B cell (primary cell): Measurements from ENCODE around the gene CPNE4. TPM values are rescaled to one million over a fixed set of nuclear protein-coding genes. Genes with fewer than 3 reads are reported as not detected.
"Not testable (repeated sequence)": the region's sequence is repeated elsewhere in the genome, so short reads cannot be mapped to it uniquely, and the experiment has no call there.

Experiments
- ATAC-seq: fragments of 200-7000 bp; cut with Tn5 transposase; one replicate; pipeline ENCODE4 v1.10.0; 2021; ENCODE audit warnings: low read depth, mild to moderate bottlenecking, moderate number of reproducible peaks, moderate library complexity
- CTCF ChIA-PET: fragments of 350-600 bp; sonication (Branson Sonifier 250); formaldehyde crosslinking; loops from one replicate; lab custom pipeline; 2021; ENCODE audit warnings: antibody characterized with exemption, inconsistent platforms; lab: Charles Lee
- POLR2A ChIA-PET: fragments of 350-600 bp; sonication (Branson Sonifier 250); formaldehyde crosslinking; loops from one replicate; lab custom pipeline; 2021; ENCODE audit warnings: antibody characterized with exemption; lab: Charles Lee
- DNase-seq: peaks from one replicate; pipeline ENCODE4 v3.0.0; 2013
- H2AFZ ChIP-seq: 2 replicates; pipeline ENCODE4 v1.6.1; 2012; ENCODE audit warnings: mild to moderate bottlenecking, low read depth, low read length; ENCODE audit not compliant: insufficient read depth, poor library complexity, severe bottlenecking
- H3K27ac ChIP-seq, 2 donors: 1 replicate in 1 of 2; 2 replicates in 1 of 2; pipeline ENCODE4 v1.5.1; 2012 to 2013; ENCODE audit warnings: low read length in 2 of 2, mild to moderate bottlenecking in 2 of 2, moderate library complexity in 1 of 2
- H3K27me3 ChIP-seq, 4 experiments: fragments of 200-600 bp in 1 of 4; sonication (generic) in 1 of 4; replicated peaks in 1 of 4; 1 replicate in 2 of 4; 2 replicates in 2 of 4; pipeline versions ENCODE4 v1.6.1 to v1.7.0; 2013 to 2016; ENCODE audit warnings: low read length in 3 of 4, mild to moderate bottlenecking in 2 of 4, mixed read lengths in 1 of 4, moderate library complexity in 1 of 4; ENCODE audit not compliant: insufficient read depth in 4 of 4, control insufficient read depth in 3 of 4; ENCODE audit errors: control extremely low read depth in 1 of 4
- H3K36me3 ChIP-seq, 2 experiments: replicated peaks in 1 of 2; 1 replicate in 1 of 2; 2 replicates in 1 of 2; pipeline versions ENCODE4 v1.6.1 to v1.7.1; 2013; ENCODE audit warnings: low read length in 1 of 2; ENCODE audit not compliant: insufficient read depth in 2 of 2, control insufficient read depth in 1 of 2; ENCODE audit errors: control extremely low read depth in 1 of 2, extremely low read depth in 1 of 2
- H3K4me1 ChIP-seq, 2 donors: fragments of 200-600 bp in 1 of 2; sonication (generic) in 1 of 2; 1 replicate in 1 of 2; 2 replicates in 1 of 2; pipeline versions ENCODE4 v1.5.1 to v1.6.1; 2013 to 2017; ENCODE audit warnings: low read length in 2 of 2; ENCODE audit not compliant: control insufficient read depth in 2 of 2, insufficient read depth in 2 of 2
- H3K4me2 ChIP-seq: replicated peaks from 2 replicates; pipeline ENCODE3; 2012; ENCODE audit warnings: mild to moderate bottlenecking, low read depth, low read length; ENCODE audit not compliant: poor library complexity, severe bottlenecking
- H3K4me3 ChIP-seq, 5 experiments: fragments of 200-600 bp in 1 of 5; sonication (generic) in 1 of 5; 1 replicate in 3 of 5; 2 replicates in 2 of 5; pipeline versions ENCODE4 v1.5.1 to v1.7.0; 2011 to 2016; ENCODE audit warnings: low read length in 4 of 5, mild to moderate bottlenecking in 4 of 5, low read depth in 2 of 5, control low read depth in 1 of 5, moderate library complexity in 1 of 5; ENCODE audit not compliant: insufficient read depth in 1 of 5; ENCODE audit errors: control extremely low read depth in 1 of 5, extremely low read depth in 1 of 5
- H3K79me2 ChIP-seq: fragments of 200-600 bp; sonication (generic); one replicate; pipeline ENCODE4 v1.6.0; 2016; ENCODE audit warnings: low read length; ENCODE audit not compliant: control insufficient read depth, insufficient read depth
- H3K9ac ChIP-seq: fragments of 200-600 bp; sonication (generic); 2 replicates; pipeline ENCODE4 v1.6.1; 2017; ENCODE audit warnings: mild to moderate bottlenecking, low read length, moderate library complexity
- H3K9me3 ChIP-seq, 3 donors: one replicate each; pipeline versions ENCODE4 v1.6.1 to v1.7.1; 2013; ENCODE audit warnings: low read length in 2 of 3; ENCODE audit not compliant: control insufficient read depth in 2 of 3, insufficient read depth in 1 of 3; ENCODE audit errors: control extremely low read depth in 1 of 3
- H4K20me1 ChIP-seq: 2 replicates; pipeline ENCODE4 v1.6.0; 2012; ENCODE audit warnings: mild to moderate bottlenecking, low read length; ENCODE audit not compliant: insufficient read depth, control insufficient read depth, poor library complexity, severe bottlenecking
- H3K27ac Mint-ChIP-seq: one replicate; pipeline ENCODE4 v1.8.0; 2021; ENCODE audit warnings: mixed read lengths
- H3K27me3 Mint-ChIP-seq: one replicate; pipeline ENCODE4 v1.8.0; 2021; ENCODE audit warnings: mixed read lengths
- H3K4me1 Mint-ChIP-seq: one replicate; pipeline ENCODE4 v1.8.0; 2021; ENCODE audit warnings: mixed read lengths
- H3K4me3 Mint-ChIP-seq: one replicate; pipeline ENCODE4 v1.8.0; 2021; ENCODE audit warnings: mixed read lengths
- H3K9me3 Mint-ChIP-seq: one replicate; pipeline ENCODE4 v1.8.0; 2022; ENCODE audit warnings: mixed read lengths; ENCODE audit not compliant: insufficient read depth
- CTCF ChIP-seq: fragments of 200-600 bp; IDR thresholded peaks from one replicate; pipeline ENCODE4 v1.8.0; 2022; ENCODE audit warnings: antibody characterized with exemption, mild to moderate bottlenecking
- EZH2 ChIP-seq: IDR thresholded peaks from 2 replicates; pipeline ENCODE4 v1.6.1; 2012; ENCODE audit warnings: borderline replicate concordance, low read depth, mild to moderate bottlenecking, moderate library complexity, low read length; ENCODE audit not compliant: insufficient read depth, poor library complexity, severe bottlenecking
- WGBS: methylation state at CpG from one replicate; pipeline ENCODE4 v1.1.5; 2013; ENCODE audit warnings: missing lambda C conversion rate; ENCODE audit not compliant: insufficient coverage; 5-methylcytosine and 5-hydroxymethylcytosine counted together
- intact Hi-C: fragments of 100-400 bp; cut with micrococcal nuclease; formaldehyde crosslinking; loops from one replicate; pipeline ENCODE4 v1.10.0; 2022
- polyA plus RNA-seq: library from polyadenylated mRNA; depleted of rRNA; stranded (reverse); fragments of >200 nt; gene quantifications from 2 replicates; pipeline ENCODE4 v1.2.3, GENCODE V29; 2012
- total RNA-seq, 2 donors: library from RNA; stranded (reverse); fragments of 120-200 nt in 1 of 2; gene quantifications; 1 replicate in 1 of 2; 2 replicates in 1 of 2; pipeline versions ENCODE4 v1.2.3 to v1.2.4, GENCODE V29; 2013 to 2022

Gene CPNE4
- total and polyA plus RNA-seq, 2 donors (not counting 1 experiment from before 2014, with no cell fraction given): not detected

- Histone ChIP-seq H3K9ac (no peak overlapping the region), H3K36me3 (no peaks in the 10 kb centered on the region), H3K4me3 (no peak overlapping the region), H3K4me2 (no peak overlapping the region), H3K9me3 (no peaks in the 10 kb centered on the region), H3K79me2 (no peaks in the 10 kb centered on the region), H3K27ac (no peak overlapping the region), H4K20me1 (no peaks in the 10 kb centered on the region), H2AFZ (no peak overlapping the region), H3K27me3 (no peaks in the 10 kb centered on the region), H3K4me1 (no peaks in the 10 kb centered on the region)
- ATAC-seq (no peak), DNase-seq (no peak)
- WGBS: no CpG with 5 or more reads among the region's 1 CpG
- Mint-ChIP-seq H3K9me3 (no peaks in the 10 kb centered on the region), H3K27ac (no peak overlapping the region), H3K4me1 (no peaks in the 10 kb centered on the region), H3K27me3 (no peaks in the 10 kb centered on the region), H3K4me3 (no peak overlapping the region)
- no peak for TF ChIP-seq CTCF
- no peak for TF ChIP-seq EZH2
- POLR2A ChIA-PET: no interaction called here
- CTCF ChIA-PET: interaction anchor here (1.2 kb wide), 1 partner anchor 8 kb away, joined by 4 read pairs; no protein-coding TSS in a partner anchor
- intact Hi-C loops: no loop called here
Observed at GRCh38 chr3:132047209-132047608, 12.4 kb upstream of the CPNE4 start.

- H3K4me1 Mint-ChIP-seq, DNase-seq, intact Hi-C loops, H3K9me3 Mint-ChIP-seq, H3K27me3 Mint-ChIP-seq, H3K79me2 ChIP-seq, H3K4me3 Mint-ChIP-seq, H3K4me1 ChIP-seq, CTCF ChIA-PET, H3K9me3 ChIP-seq, H4K20me1 ChIP-seq, H3K4me2 ChIP-seq, H3K27ac ChIP-seq, H3K9ac ChIP-seq, H2AFZ ChIP-seq, POLR2A ChIA-PET, H3K27ac Mint-ChIP-seq, ATAC-seq, H3K4me3 ChIP-seq, H3K27me3 ChIP-seq, H3K36me3 ChIP-seq: not testable (repeated sequence)
- 75% methylated on average over 1 of the region's 2 CpGs for WGBS
Observed at GRCh38 chr3:132044874-132045273, 10.1 kb upstream of the CPNE4 start.
